IMR-90 (cell line): ENCODE results near the gene LBH. TPM values are rescaled to one million over a fixed set of nuclear protein-coding genes. Genes with fewer than 3 reads are reported as not detected.

Experiments
- ATAC-seq: fragments of 200-7000 bp; cut with Tn5 transposase; 2 replicates; pipeline ENCODE4 v1.9.1; 2020; ENCODE audit warnings: low read depth, mild to moderate bottlenecking, moderate library complexity
- BruUV-seq: library from RNA; stranded (reverse); fragments of 400-500 nt; replicated peaks from 2 replicates; lab custom pipeline; 2021; lab: Mats Ljungman, UMichigan
- CTCF ChIA-PET: fragments of 300-600 bp; formaldehyde crosslinking; extraction: SDS; loops from one replicate; lab custom pipeline; 2021; ENCODE audit warnings: antibody characterized with exemption; lab: Yijun Ruan, JAX
- POLR2A ChIA-PET: fragments of 300-600 bp; sonication (Branson Sonifier 250); formaldehyde crosslinking; loops from one replicate; lab custom pipeline; 2022; ENCODE audit warnings: antibody characterized with exemption; ENCODE audit not compliant: unreplicated experiment; lab: Charles Lee
- DNase-seq: peaks from one replicate; pipeline ENCODE4 v3.0.0; 2013
- H2AFZ ChIP-seq: replicated peaks from 2 replicates; pipeline ENCODE3; 2013; ENCODE audit warnings: low read length, mild to moderate bottlenecking; ENCODE audit not compliant: poor library complexity
- H2AK5ac ChIP-seq: 2 replicates; pipeline ENCODE4 v1.6.1; 2013; ENCODE audit warnings: low read depth, low read length, inconsistent platforms
- H2AK9ac ChIP-seq: replicated peaks from 2 replicates; pipeline ENCODE3; 2013; ENCODE audit warnings: mild to moderate bottlenecking, low read depth, low read length, moderate library complexity; ENCODE audit not compliant: poor library complexity
- H2BK120ac ChIP-seq: 2 replicates; pipeline ENCODE4 v1.6.1; 2013; ENCODE audit warnings: low read depth, low read length, inconsistent platforms
- H2BK15ac ChIP-seq: 3 replicates; pipeline ENCODE4 v1.6.1; 2013; ENCODE audit warnings: low read depth, low read length, inconsistent platforms
- H2BK20ac ChIP-seq: 2 replicates; pipeline ENCODE4 v1.6.1; 2013; ENCODE audit warnings: low read depth, mild to moderate bottlenecking, inconsistent platforms, low read length, moderate library complexity
- H2BK5ac ChIP-seq: 2 replicates; pipeline ENCODE4 v1.6.1; 2013; ENCODE audit warnings: mild to moderate bottlenecking, low read depth, low read length, inconsistent platforms; ENCODE audit not compliant: poor library complexity, severe bottlenecking
- H3K14ac ChIP-seq: replicated peaks from 2 replicates; pipeline ENCODE4 v1.6.1; 2013; ENCODE audit warnings: low read depth, low read length, inconsistent platforms
- H3K18ac ChIP-seq: 2 replicates; pipeline ENCODE4 v1.6.1; 2013; ENCODE audit warnings: low read depth, low read length, control low read depth
- H3K23ac ChIP-seq: 2 replicates; pipeline ENCODE4 v1.6.1; 2013; ENCODE audit warnings: low read depth, low read length, inconsistent platforms
- H3K27ac ChIP-seq: 2 replicates; pipeline ENCODE4 v1.5.1; 2013; ENCODE audit warnings: mild to moderate bottlenecking, control low read depth, low read length; ENCODE audit not compliant: insufficient read depth
- H3K27me3 ChIP-seq: 2 replicates; pipeline ENCODE4 v1.6.1; 2013; ENCODE audit warnings: low read length; ENCODE audit not compliant: control insufficient read depth, insufficient read depth
- H3K36me3 ChIP-seq: 2 replicates; pipeline ENCODE4 v1.6.1; 2013; ENCODE audit warnings: low read length, mixed read lengths; ENCODE audit not compliant: control insufficient read depth, insufficient read depth
- H3K4ac ChIP-seq: 2 replicates; pipeline ENCODE4 v1.6.1; 2013; ENCODE audit warnings: low read depth, low read length, inconsistent platforms
- H3K4me1 ChIP-seq: 2 replicates; pipeline ENCODE4 v1.6.1; 2013; ENCODE audit warnings: low read length, mixed read lengths; ENCODE audit not compliant: control insufficient read depth, insufficient read depth
- H3K4me2 ChIP-seq: 2 replicates; pipeline ENCODE4 v1.6.1; 2013; ENCODE audit warnings: low read depth, mild to moderate bottlenecking, control low read depth, low read length, moderate library complexity
- H3K4me3 ChIP-seq: 2 replicates; pipeline ENCODE4 v1.5.1; 2013; ENCODE audit warnings: low read depth, mild to moderate bottlenecking, control low read depth, low read length, moderate library complexity; ENCODE audit not compliant: insufficient read depth
- H3K56ac ChIP-seq: 2 replicates; pipeline ENCODE4 v1.6.1; 2013; ENCODE audit warnings: low read length, inconsistent platforms; ENCODE audit not compliant: insufficient read depth; ENCODE audit errors: extremely low read depth
- H3K79me1 ChIP-seq, 2 experiments: 2 replicates each; pipeline ENCODE4 v1.6.1; 2013; ENCODE audit warnings: low read length in 2 of 2, inconsistent platforms in 1 of 2, low read depth in 1 of 2
- H3K9ac ChIP-seq: 2 replicates; pipeline ENCODE4 v1.6.1; 2013; ENCODE audit warnings: low read depth, low read length, control low read depth
- H3K9me1 ChIP-seq: 2 replicates; pipeline ENCODE4 v1.6.1; 2013; ENCODE audit warnings: low read length, inconsistent platforms; ENCODE audit not compliant: insufficient read depth
- H3K9me3 ChIP-seq: 2 replicates; pipeline ENCODE4 v1.6.1; 2013; ENCODE audit warnings: low read length; ENCODE audit not compliant: control insufficient read depth, insufficient read depth
- H4K20me1 ChIP-seq: 2 replicates; pipeline ENCODE4 v1.6.1; 2013; ENCODE audit warnings: low read length, inconsistent platforms; ENCODE audit not compliant: insufficient read depth
- H4K5ac ChIP-seq: 2 replicates; pipeline ENCODE4 v1.6.1; 2013; ENCODE audit warnings: mild to moderate bottlenecking, low read depth, low read length, control low read depth
- H4K8ac ChIP-seq, 2 experiments: 2 replicates each; pipeline ENCODE4 v1.6.1; 2013; ENCODE audit warnings: low read depth in 2 of 2, low read length in 2 of 2, control low read depth in 1 of 2, inconsistent platforms in 1 of 2
- H4K91ac ChIP-seq: 2 replicates; pipeline ENCODE4 v1.6.1; 2013; ENCODE audit warnings: low read depth, low read length, inconsistent platforms; ENCODE audit not compliant: insufficient read depth
- BHLHE40 ChIP-seq: fragments of 150-350 bp; IDR thresholded peaks from 2 replicates; pipeline ENCODE4 v1.6.1; 2016; ENCODE audit warnings: mild to moderate bottlenecking, low read depth, low read length
- CEBPB ChIP-seq: IDR thresholded peaks from 2 replicates; pipeline ENCODE4 v1.6.1; 2012; ENCODE audit warnings: low read depth, low read length, improper control_type of control experiment
- CTCF ChIP-seq: conservative IDR thresholded peaks from 2 replicates; pipeline ENCODE4 v1.5.1; 2012; ENCODE audit warnings: mild to moderate bottlenecking, low read depth, low read length, improper control_type of control experiment
- FOS ChIP-seq: fragments of 150-350 bp; IDR thresholded peaks from 2 replicates; pipeline ENCODE4 v1.6.1; 2016; ENCODE audit warnings: low read depth, low read length
- MXI1 ChIP-seq: IDR thresholded peaks from 2 replicates; pipeline ENCODE4 v1.6.1; 2012; ENCODE audit warnings: low read depth, mild to moderate bottlenecking, low read length, moderate library complexity, borderline replicate concordance
- RAD21 ChIP-seq: IDR thresholded peaks from 2 replicates; pipeline ENCODE4 v1.6.1; 2012; ENCODE audit warnings: low read length, improper control_type of control experiment
- RCOR1 ChIP-seq: IDR thresholded peaks from 2 replicates; pipeline ENCODE4 v1.6.1; 2012; ENCODE audit warnings: mild to moderate bottlenecking, low read length, improper control_type of control experiment; ENCODE audit not compliant: insufficient replicate concordance
- WGBS, 2 experiments: methylation state at CpG; one replicate each; pipeline versions ENCODE4 v1.1.5 to v1.1.7; 2013; ENCODE audit warnings: missing lambda C conversion rate in 2 of 2; ENCODE audit not compliant: insufficient read length in 1 of 2; ENCODE audit errors: extremely low coverage in 2 of 2; 5-methylcytosine and 5-hydroxymethylcytosine counted together
- dilution Hi-C: fragments of 300-500 bp; cut with HindIII; formaldehyde crosslinking; loops from one replicate; pipeline ENCODE4 v1.14.3; 2018; ENCODE audit warnings: low sequenced_read_pairs; ENCODE audit not compliant: unreplicated experiment
- in situ Hi-C: fragments of 300-500 bp; cut with MboI; formaldehyde crosslinking; loops from 3 replicates; pipeline ENCODE4 v1.14.3; 2019; ENCODE audit warnings: low sequenced_read_pairs, inconsistent platforms, mixed read lengths
- intact Hi-C: fragments of 100-400 bp; cut with micrococcal nuclease; formaldehyde crosslinking; loops from 2 replicates; pipeline ENCODE4 v1.10.0; 2022
- polyA plus RNA-seq, 3 experiments: library from polyadenylated mRNA; depleted of rRNA; stranded (reverse); fragments of >200 nt; gene quantifications; 2 replicates each; pipeline ENCODE4 v1.2.3, GENCODE V29; 2012; ENCODE audit warnings: low replicate concordance in 1 of 3
- total RNA-seq: library from RNA; depleted of rRNA; stranded (reverse); fragments of >200 nt; gene quantifications from 2 replicates; pipeline ENCODE4 v1.2.3, GENCODE V29; 2012

The LBH gene
- total and polyA plus RNA-seq, 2 of the 4 experiments (the other 2 are of a cell fraction) = 158 to 202 TPM

DNA sequence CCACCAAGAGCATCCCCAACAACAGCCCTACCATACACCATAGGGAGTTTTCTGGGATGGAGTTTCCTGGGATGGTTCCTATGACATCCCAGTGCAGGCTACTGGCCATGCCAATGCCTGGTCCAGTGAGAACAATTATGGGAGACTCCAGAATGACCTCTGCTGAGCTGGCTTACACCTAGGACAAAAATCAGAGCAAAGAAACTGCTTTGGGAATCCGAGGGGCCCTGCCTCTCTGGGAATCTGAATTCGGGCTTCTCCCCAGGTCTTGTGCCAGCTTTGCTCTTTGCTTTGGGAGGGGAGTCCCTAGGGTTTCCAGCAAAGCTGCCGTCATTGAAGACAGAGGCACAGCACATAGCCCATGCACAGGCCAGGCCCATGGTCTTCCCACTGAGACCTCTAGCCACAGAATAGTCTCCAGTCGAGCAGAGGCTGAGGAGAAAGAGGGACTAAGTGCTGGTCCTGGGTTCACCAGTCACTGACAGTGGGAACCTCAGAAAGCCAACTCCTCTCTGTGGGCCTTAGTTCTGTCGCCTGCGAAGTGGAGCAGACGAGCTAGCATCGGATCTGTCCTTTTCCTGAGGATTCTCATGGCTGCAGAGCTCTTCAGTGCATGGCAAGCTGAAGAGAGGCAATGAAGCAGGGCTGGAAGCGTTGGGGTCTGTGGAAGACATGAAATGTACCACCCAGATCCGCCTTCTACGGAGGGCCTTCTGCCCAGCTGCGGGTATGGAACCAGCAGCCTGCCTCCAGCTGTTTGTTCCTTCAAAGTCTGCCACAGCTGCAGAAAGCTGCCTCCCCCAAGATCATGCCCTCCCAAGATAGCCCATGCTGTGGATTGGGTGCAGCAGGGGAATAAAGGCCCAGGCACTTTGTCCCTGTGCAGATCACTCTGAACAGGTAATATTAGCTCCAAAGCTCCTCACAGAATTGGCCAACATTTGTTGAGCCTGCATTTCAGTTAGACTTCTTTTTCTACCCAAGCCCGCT is 11.2 kb upstream of the LBH start:
- no peak for TF ChIP-seq BHLHE40
- no peak for TF ChIP-seq RAD21
- TF ChIP-seq CEBPB = no peak
- no peak for TF ChIP-seq CTCF
- no peak for TF ChIP-seq RCOR1
- TF ChIP-seq FOS = no peak
- no peak for TF ChIP-seq MXI1
- no TSS peak for BruUV-seq
- no peak overlapping the region; the same call in 1 of the 2 replicates for H2AK5ac ChIP-seq
- H3K23ac ChIP-seq = no peak overlapping the region
- intact Hi-C loops (no loop called here), dilution Hi-C loops (no loop called here), in situ Hi-C loops (loop anchor here (25.0 kb wide), 1 partner anchor 642 kb away; no protein-coding TSS in a partner anchor)
- H3K27me3 ChIP-seq = no peaks in the 10 kb centered on the region; the same call in 1 of the 2 replicates
- peaks cover 5% of the 10 kb centered on the region; the same call in 1 of the 2 replicates for H3K9me1 ChIP-seq
- no peak overlapping the region for H2BK15ac ChIP-seq
- H3K4me1 ChIP-seq = peaks cover 2% of the 10 kb centered on the region; the same call in 1 of the 2 replicates
- no peak overlapping the region for H2BK120ac ChIP-seq
- H3K9ac ChIP-seq = no peak overlapping the region
- H3K18ac ChIP-seq = no peak overlapping the region
- no peak overlapping the region for H4K5ac ChIP-seq
- H4K20me1 ChIP-seq = no peaks in the 10 kb centered on the region
- no peak overlapping the region for H3K27ac ChIP-seq
- no peak overlapping the region for H2BK5ac ChIP-seq
- H3K4me3 ChIP-seq = no peak overlapping the region
- 90% methylated on average over 5 of the region's 13 CpGs; no CpG with 5 or more reads in 1 of the 2 experiments for WGBS, 2 experiments
- no peak overlapping the region for H2AK9ac ChIP-seq
- H3K4ac ChIP-seq = no peak overlapping the region
- no peak overlapping the region for H2BK20ac ChIP-seq
- H4K91ac ChIP-seq = no peak overlapping the region
- no peak overlapping the region for H3K56ac ChIP-seq
- no peak overlapping the region for H3K4me2 ChIP-seq
- no peaks in the 10 kb centered on the region for H3K36me3 ChIP-seq
- ATAC-seq = no peak
- POLR2A ChIA-PET = no interaction called here
- no peaks in the 10 kb centered on the region for H3K9me3 ChIP-seq
- H3K79me1 ChIP-seq = no peaks in the 10 kb centered on the region
- no peak overlapping the region for H3K14ac ChIP-seq
- no peak for DNase-seq
- CTCF ChIA-PET = interaction anchor here (1.1 to 1.7 kb wide), 2 partner anchors 55 to 491 kb away, joined by 3 to 6 read pairs; no protein-coding TSS in a partner anchor
- no peak overlapping the region for H4K8ac ChIP-seq
- H2AFZ ChIP-seq = no peak overlapping the region
